Hematopoietic multipotent progenitor cell treated with erythropoietin and hydrocortisone succinate and interleukin-3 and kit ligand, for 15 days (in vitro differentiated cells): ENCODE results near the gene NKRF.
A peak's percentile ranks its signal among the peaks of the same experiment; 100 is the strongest.

Experiments used
- DNase-seq: peaks from one replicate; pipeline ENCODE4 v3.0.0-alpha.2; 2015; ENCODE audit warnings: low spot score

NKRF gene

DNA sequence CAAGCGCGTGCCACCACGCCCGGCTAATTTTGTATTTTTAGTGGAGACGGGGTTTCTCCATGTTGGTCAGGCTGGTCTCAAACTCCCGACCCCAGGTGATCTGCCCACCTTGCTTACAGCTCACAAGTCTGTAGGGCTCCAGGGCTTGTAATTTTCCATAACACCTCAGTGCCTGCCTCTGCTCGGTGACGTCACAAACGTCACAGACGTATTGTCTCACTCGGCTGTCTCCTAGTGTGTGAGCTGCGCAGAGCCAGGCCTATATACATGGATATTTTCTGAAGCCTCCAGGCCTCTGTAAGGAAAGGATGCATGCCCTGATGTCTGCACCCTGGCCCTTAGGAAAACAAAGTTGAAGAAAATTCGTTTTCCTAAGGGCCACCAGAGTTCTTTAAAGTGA lies 8.6 kb upstream of the NKRF start:
- no peak for DNase-seq

- DNase-seq = no peak
Observed at GRCh38 chrX:119607018-119607389, 780 bp upstream of the NKRF start.

GRCh38 chrX:119605464-119606279 lies 552 bp downstream of the NKRF start:
- peak; percentile 6 for DNase-seq

DNA sequence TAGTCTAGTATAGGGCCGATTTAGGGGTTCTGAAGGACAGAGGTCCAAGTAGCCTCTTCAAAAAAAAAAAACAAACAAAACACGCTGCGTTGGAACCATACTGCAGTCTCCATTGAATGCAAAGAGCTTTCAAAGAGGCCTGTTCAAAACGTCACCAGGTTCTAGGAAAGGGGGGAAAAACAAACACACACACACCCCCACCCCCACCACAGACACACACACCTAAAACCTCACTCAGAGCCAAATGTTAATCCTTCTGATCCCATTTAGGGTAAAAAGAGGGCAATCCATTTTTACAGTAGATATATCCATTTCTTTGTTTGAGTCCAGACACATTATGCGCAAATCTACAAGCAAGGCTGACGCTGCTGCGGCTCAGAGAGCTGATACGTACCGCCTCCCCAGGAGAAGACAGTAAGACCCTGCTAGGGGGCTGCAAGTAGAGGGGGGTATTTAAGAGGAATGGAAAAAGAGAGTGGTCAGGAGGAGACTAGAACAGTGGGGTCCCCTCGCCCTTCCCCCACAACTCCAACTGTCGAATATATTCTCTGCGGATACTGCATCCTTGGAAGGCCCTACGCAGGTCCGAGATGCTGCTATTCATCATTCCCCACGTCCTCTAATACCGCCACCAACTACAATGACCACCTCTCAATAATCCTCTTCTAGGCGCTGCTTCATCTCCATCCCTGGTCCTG lies 1.3 kb downstream of the NKRF start:
- DNase-seq = no peak

GRCh38 chrX:119602701-119603255 lies 3.4 kb downstream of the NKRF start:
- DNase-seq = no peak

DNA sequence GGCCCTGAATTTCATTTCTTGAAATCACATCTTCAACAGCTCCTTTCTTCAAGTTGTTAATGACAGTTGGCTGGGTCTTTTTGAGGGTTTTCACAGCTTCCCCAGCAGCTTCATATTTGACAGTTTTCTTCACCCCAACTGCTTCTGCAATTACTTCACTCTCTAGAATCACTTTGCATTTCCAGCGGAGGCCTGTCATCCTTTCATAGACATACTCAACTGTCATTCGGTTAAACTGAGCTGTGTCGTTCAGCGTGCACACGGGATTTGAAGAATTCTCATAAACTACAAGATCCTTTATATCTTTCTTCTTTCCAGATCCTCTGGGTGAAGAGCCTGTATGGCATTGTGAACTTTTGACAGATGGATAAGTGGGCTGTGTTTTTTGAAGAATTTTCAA lies 16.4 kb downstream of the NKRF start:
- DNase-seq = no peak

DNA sequence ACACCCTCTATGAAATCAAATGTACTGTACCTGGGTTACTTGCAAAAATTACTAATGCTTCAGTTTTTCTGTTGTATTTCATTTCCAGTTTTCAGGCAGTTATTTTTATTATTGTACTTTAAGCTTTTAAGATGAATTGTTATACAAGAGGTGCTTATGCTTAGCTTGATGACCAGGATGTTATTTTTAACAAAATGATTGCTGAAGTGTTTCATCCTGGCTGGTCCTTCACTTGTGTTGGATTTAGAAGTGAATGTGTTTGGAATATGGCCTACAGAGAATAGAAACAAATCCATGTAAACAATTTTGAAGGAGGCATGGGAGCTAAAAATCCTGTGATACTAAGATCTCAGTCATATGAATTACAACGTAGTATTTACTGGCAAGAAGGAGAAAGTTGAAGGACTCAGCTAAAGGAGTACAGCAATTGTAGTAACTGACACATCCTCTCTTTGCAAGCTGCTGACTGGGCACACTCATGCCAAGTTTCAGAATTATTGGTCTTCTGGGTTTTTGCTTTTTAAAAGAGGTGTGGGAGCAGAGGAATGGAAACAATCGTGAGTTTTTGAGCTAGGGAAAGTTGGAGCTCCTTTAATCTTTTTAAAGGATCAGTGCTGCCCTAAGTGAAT lies 22.7 kb downstream of the NKRF start:
- DNase-seq = no peak

- DNase-seq = no peak
Observed at GRCh38 chrX:119579414-119579813, 26.8 kb downstream of the NKRF start.

DNA sequence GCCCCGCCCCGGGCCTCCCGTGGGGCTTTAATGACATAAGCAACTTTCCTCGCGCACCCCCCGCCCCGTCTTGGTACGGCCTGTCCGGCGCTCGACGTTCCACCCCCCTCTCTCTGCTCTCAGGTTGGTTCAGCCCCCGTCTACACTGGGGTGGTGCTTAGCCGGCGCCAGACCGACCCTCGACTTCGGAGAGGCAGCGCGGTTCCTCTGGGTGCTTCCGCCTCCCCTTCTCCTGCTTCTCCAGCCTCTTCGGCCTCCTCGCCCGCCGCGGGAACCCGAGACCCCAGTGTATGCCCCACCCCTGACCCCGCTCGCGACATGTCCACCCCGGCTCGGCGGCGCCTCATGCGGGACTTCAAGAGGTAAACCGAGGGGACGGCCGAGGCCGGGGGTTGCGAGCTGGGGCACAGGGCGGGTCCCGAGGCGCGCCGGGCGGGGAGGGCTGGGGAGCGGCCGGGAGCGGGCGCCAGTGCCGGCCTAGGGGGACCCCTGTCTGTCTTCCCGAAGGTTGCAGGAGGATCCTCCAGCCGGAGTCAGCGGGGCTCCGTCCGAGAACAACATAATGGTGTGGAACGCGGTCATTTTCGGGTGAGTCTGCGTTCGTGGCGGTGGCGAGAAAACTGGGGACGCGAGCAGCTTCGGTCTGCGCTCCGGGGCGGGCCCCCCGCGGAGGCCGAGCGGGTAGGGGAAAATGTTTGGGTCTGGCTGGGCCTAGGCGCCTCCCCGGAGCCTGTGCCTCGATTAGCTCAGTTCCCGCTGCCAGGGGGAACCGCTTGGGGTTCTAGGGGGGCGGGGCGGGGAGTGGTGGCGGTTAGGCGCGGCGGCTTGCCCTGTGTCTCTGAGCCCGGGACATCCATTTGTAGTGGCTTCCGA lies 31.6 kb downstream of the NKRF start, which contains the start of gene UBE2A:
UBE2A (plus strand) TSS at position 170 of the 873 bp plus-strand sequence; CDS start at position 319, 149 bp downstream.
- peak; percentile 84 for DNase-seq

DNA sequence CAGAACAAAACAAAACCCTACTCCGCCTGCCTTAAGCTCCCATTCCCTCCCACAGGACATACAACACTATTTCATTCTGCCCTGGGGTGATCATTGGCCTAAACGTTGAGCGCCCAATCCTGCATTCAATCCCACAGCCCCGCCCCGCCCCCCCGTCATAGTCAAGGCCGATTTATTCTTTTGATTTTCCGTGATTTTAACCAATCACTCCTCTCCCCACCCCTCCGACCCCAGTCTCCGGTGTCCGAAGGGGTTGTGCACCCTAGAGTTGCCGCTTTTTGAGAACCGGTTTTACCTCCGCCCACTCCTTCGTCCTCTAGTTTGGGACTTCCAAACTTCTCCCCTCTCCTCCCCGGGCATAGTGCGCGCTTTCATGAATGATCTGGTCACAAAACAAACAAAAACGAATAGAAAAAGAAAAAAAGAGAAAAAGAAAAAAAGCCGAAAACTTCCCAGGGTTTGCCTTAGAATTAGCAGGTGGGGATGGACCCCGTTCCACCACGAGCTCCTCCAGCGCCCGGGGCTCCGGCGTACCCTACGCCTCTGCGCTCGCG lies 32.3 kb downstream of the NKRF start:
- no peak for DNase-seq

- DNase-seq = no peak
Observed at GRCh38 chrX:119573222-119573621, 33.0 kb downstream of the NKRF start.

DNA sequence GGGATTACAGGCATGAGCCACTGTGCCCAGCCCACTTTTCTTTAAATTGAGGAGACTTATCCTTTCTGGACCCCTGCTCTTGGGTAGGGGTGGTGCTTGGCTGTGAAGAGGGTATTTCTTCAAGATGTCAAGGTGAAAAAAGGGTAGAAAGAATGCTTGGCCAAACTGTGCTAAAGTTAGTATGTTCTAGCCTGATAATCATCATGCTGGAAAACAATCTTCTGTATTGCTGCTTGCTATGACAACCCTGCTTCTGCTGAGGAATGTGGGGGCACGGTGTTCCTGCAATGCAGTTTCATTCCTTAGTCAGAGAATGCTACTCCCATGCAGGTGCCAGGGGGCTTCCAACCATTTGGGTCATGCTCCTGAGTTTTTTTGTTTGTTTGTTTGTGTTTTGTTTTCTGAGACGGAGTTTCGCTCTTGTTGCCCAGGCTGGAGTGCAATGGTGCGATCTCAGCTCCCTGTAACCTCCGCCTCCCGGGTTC lies 35.8 kb downstream of the NKRF start:
- no peak for DNase-seq

DNA sequence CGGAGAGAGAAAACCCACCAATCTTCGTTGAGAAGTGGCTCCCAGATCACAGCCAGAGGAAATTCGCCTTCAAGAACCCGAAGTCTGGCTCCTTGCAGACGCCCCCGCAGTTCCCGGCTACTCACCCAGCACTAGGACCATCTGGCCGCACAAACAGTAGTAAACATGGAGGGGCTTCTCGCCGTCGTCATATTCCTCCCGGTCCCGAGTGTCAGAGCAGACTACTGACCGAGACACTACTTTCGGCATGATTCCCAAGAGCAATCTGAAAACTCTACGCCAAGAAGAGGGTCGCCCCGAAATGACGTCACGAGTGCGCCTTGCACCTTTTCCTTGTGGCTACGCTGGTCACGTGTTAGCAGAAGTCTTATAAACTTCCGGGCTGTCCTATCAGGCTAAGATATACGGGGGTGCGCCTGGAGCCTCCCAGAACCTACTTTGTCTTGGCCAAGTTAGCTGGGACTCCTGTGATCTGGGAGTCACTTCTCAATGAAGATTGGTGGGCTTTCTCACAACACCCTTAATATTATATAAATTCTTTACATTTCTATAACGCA lies 41.0 kb downstream of the NKRF start, which contains the start of gene STEEP1:
STEEP1 (minus strand) TSS at position 303 of the 557 bp plus-strand sequence; CDS start at position 249, 54 bp downstream.
- DNase-seq = peak; percentile 88

DNA sequence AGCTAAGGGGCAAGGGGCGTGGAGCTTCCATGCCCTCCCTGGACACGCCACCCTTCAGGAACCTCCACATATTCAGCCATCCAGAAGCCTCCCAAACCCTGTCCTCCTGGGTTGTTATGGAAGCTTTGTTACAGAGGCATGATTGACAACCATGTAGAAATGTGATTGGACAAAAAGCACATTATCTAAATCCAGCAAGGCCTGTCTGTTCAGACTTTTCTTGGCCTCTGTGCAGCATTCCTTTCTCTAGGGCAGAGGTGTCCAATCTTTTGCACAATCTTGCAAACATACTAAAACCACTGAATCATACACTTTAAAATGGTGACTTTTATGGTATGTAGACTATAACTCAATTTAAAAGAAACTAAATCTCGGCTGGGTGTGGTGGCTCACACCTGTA lies 53.7 kb downstream of the NKRF start:
- no peak for DNase-seq

- DNase-seq = no peak
Observed at GRCh38 chrX:119549327-119550016, 56.8 kb downstream of the NKRF start.

DNA sequence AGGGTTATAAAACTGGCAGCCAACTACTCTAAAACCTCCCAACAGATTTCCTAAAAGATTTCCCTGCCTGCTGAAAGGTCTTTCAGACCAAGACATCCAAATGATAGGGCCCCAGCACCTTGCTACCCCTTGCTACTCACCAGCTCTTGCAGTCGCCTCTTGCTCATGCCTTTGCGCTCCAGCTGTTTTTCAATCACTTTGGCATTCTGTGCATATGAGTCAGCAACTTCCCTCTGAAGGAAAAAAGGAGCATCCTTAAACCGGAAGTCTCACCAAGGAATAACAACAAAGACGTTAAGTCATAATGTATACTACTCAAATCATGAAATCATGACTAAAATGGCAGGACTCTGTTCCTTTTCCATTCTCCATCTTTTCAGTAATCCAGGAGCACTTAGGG lies 65.0 kb downstream of the NKRF start:
- no peak for DNase-seq

DNA sequence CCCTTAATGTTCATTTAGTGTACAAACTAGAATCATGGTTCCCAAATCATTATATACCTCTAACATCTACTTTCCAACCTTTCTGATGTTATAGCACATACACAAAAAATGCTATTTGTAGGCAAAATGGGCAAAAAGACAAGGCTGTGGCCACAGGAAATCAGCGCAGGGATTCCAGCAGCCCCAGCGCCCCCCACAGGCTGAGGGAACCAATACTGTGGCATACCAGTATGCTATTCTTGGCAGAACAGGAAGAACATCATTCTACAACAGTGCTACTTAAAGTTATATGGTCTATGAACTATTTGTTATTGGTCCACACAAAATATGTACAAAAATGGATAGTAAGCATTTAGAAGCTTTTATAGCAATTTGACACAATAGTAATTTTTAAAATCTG lies 66.4 kb downstream of the NKRF start:
- no peak for DNase-seq
